Measurements from ENCODE around the gene NDRG3.

Gene NDRG3

DNA sequence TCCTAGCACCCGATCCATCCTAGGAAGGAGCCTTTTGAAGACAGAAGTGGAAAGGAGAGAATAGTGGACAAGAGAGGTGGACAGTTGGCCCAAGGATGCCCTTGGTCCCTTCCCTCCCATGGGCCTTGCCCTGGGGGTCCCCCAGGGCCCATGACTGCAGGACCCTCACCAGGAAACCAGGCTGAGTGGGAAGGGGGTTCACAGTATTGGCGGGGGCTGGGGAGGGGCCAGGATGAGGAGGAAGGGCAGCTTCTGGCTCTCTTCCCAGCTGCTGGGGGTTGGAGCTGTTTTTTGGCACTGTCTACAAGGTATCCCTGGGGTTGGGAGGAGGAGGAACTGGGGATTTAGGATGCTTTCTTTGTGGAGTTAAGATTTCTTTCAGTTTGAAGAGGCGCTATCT is 31.7 kb upstream of the NDRG3 start:
- Histone ChIP-seq H3K36me3 (ENCODE audit: low read length) (no peaks in the 10 kb centered on the region), H3K9ac (ENCODE audit: low read length) (no peak overlapping the region), H3K27me3 (ENCODE audit: low read length) (no peaks in the 10 kb centered on the region), H3K79me2 (ENCODE audit: insufficient read depth, low read length) (peaks cover 8% of the 10 kb centered on the region), H3K9me2 (replicated peaks; ENCODE audit: insufficient read depth, low read length) (no peaks in the 10 kb centered on the region), H3K9me3 (ENCODE audit: insufficient read depth, low read length) (no peaks in the 10 kb centered on the region), H3K4me2 (ENCODE audit: low read depth, low read length, poor library complexity, severe bottlenecking) (no peak overlapping the region), H3K27ac (ENCODE audit: low read depth, low read length) (no peak overlapping the region), H4K20me1 (ENCODE audit: low read depth, low read length) (no peaks in the 10 kb centered on the region), H3K4me3 (ENCODE audit: insufficient read depth, low read length, poor library complexity, severe bottlenecking) (no peak overlapping the region), H3F3A (ENCODE audit: insufficient read depth) (peaks cover 15% of the 10 kb centered on the region), H2AFZ (ENCODE audit: low read depth, low read length, severe bottlenecking) (no peak overlapping the region)
- TF ChIP-seq, protein P1, sequence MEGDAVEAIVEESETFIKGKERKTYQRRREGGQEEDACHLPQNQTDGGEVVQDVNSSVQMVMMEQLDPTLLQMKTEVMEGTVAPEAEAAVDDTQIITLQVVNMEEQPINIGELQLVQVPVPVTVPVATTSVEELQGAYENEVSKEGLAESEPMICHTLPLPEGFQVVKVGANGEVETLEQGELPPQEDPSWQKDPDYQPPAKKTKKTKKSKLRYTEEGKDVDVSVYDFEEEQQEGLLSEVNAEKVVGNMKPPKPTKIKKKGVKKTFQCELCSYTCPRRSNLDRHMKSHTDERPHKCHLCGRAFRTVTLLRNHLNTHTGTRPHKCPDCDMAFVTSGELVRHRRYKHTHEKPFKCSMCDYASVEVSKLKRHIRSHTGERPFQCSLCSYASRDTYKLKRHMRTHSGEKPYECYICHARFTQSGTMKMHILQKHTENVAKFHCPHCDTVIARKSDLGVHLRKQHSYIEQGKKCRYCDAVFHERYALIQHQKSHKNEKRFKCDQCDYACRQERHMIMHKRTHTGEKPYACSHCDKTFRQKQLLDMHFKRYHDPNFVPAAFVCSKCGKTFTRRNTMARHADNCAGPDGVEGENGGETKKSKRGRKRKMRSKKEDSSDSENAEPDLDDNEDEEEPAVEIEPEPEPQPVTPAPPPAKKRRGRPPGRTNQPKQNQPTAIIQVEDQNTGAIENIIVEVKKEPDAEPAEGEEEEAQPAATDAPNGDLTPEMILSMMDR (IDR thresholded peaks at IDR 0.05; ENCODE audit: insufficient read depth, low read length, poor library complexity, severe bottlenecking), result no peak
- no peak for TF ChIP-seq EZH2phosphoT487 (conservative IDR thresholded peaks at IDR 0.05; ENCODE audit: low read length)

DNA sequence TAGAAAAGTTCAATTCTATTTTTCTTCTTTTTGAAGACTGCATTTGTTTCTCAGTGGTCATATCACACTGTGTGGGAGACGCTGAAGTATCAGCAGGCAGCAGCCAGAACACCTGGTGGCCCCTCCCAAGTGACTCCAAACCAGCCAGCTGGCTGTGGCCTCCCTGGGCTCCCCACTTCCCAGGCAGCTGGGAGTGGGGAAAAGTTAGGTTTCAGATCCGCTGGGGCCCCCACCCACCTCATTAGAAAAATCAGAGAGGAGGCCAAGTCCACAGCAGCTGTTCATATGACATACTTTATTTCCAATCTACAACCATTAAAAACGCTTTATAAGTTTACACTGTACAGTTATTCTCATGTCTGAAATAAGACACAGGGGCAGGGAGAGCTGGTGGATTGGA is 31.3 kb upstream of the NDRG3 start:
- no peak for TF ChIP-seq EZH2phosphoT487 (conservative IDR thresholded peaks at IDR 0.05; ENCODE audit: low read length)
- TF ChIP-seq, protein P1 (IDR thresholded peaks at IDR 0.05; ENCODE audit: insufficient read depth, low read length, poor library complexity, severe bottlenecking), result no peak
- Histone ChIP-seq H3K4me3 (ENCODE audit: insufficient read depth, low read length, poor library complexity, severe bottlenecking) (no peak overlapping the region), H3K79me2 (ENCODE audit: insufficient read depth, low read length) (peaks cover 12% of the 10 kb centered on the region), H3K9me3 (ENCODE audit: insufficient read depth, low read length) (no peaks in the 10 kb centered on the region), H3F3A (ENCODE audit: insufficient read depth) (peaks cover 15% of the 10 kb centered on the region), H3K27me3 (ENCODE audit: low read length) (no peaks in the 10 kb centered on the region), H3K27ac (ENCODE audit: low read depth, low read length) (no peak overlapping the region), H2AFZ (ENCODE audit: low read depth, low read length, severe bottlenecking) (no peak overlapping the region), H3K9me2 (replicated peaks; ENCODE audit: insufficient read depth, low read length) (no peaks in the 10 kb centered on the region), H3K4me2 (ENCODE audit: low read depth, low read length, poor library complexity, severe bottlenecking) (no peak overlapping the region), H3K9ac (ENCODE audit: low read length) (no peak overlapping the region), H3K36me3 (ENCODE audit: low read length) (no peaks in the 10 kb centered on the region), H4K20me1 (ENCODE audit: low read depth, low read length) (no peaks in the 10 kb centered on the region)

DNA sequence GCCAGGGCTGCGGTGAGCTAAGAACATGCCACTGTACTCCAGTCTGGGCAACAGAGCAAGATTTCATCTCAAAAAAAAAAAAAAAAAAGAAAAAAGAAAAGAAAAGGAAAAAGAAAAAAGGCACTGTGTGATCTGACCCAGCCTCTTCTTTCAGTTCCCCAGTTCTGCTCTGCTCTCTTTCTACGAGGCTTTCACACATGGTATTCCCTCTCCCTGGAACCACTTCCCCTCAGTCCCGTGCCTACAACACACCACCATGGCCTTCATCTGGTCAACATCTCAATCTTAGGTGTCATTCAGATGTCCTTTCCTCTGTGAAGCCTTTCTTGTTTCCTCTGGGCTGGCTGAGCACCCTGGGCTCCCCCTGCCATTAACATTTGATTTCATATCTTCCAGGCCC is 29.9 kb upstream of the NDRG3 start:
- Histone ChIP-seq H3K79me2 (ENCODE audit: insufficient read depth, low read length) (peaks cover 15% of the 10 kb centered on the region), H3K27ac (ENCODE audit: low read depth, low read length) (no peak overlapping the region), H3K4me2 (ENCODE audit: low read depth, low read length, poor library complexity, severe bottlenecking) (no peak overlapping the region), H3K27me3 (ENCODE audit: low read length) (no peaks in the 10 kb centered on the region), H3K4me3 (ENCODE audit: insufficient read depth, low read length, poor library complexity, severe bottlenecking) (no peak overlapping the region), H3F3A (ENCODE audit: insufficient read depth) (peaks cover 17% of the 10 kb centered on the region), H2AFZ (ENCODE audit: low read depth, low read length, severe bottlenecking) (no peak overlapping the region), H4K20me1 (ENCODE audit: low read depth, low read length) (no peaks in the 10 kb centered on the region), H3K36me3 (ENCODE audit: low read length) (peaks cover 2% of the 10 kb centered on the region; the same call in 1 of the 2 replicates), H3K9ac (ENCODE audit: low read length) (no peak overlapping the region), H3K9me2 (replicated peaks; ENCODE audit: insufficient read depth, low read length) (no peaks in the 10 kb centered on the region), H3K9me3 (ENCODE audit: insufficient read depth, low read length) (no peaks in the 10 kb centered on the region)
- TF ChIP-seq, protein P1 (IDR thresholded peaks at IDR 0.05; ENCODE audit: insufficient read depth, low read length, poor library complexity, severe bottlenecking), result no peak
- no peak for TF ChIP-seq EZH2phosphoT487 (conservative IDR thresholded peaks at IDR 0.05; ENCODE audit: low read length)
